Stimulated activated CD4-positive, alpha-beta T cell treated with anti-CD3 and anti-CD28 coated beads, Interleukin-2, amount 100 ng/mL, for 48 hours (primary cell): Measurements from ENCODE around the gene NIFK.
A peak's percentile ranks its signal among the peaks of the same experiment; 100 is the strongest.
"Not testable (repeated sequence)": the region's sequence is repeated elsewhere in the genome, so short reads cannot be mapped to it uniquely, and the experiment has no call there.

Experiments used
- DNase-seq, 2 donors: peaks; one replicate each; pipeline ENCODE4 v3.0.0-alpha.2; 2020

Gene NIFK

GRCh38 chr2:121736462-121737336 is at the start of gene NIFK:
NIFK (minus strand) TSS chr2:121736875; CDS start chr2:121736850, 25 bp downstream.
- DNase-seq = peak; percentile 100

GRCh38 chr2:121783180-121783579 is 46.5 kb upstream of the NIFK start:
- no peak for DNase-seq

- DNase-seq = no peak
Measured at GRCh38 chr2:121778741-121779487, 42.2 kb upstream of the NIFK start.

- DNase-seq = no peak
Measured at GRCh38 chr2:121777699-121778058, 41.0 kb upstream of the NIFK start.

GRCh38 chr2:121776885-121777698 is 40.4 kb upstream of the NIFK start:
- DNase-seq = no peak

- DNase-seq = no peak
Measured at GRCh38 chr2:121776361-121776760, 39.7 kb upstream of the NIFK start.

- no peak for DNase-seq
Measured at GRCh38 chr2:121774235-121774634, 37.6 kb upstream of the NIFK start.

- DNase-seq = no peak
Measured at GRCh38 chr2:121771976-121772742, 35.5 kb upstream of the NIFK start.

- DNase-seq = no peak
Measured at GRCh38 chr2:121768143-121768755, 31.6 kb upstream of the NIFK start.

GRCh38 chr2:121766624-121767023 is 29.9 kb upstream of the NIFK start:
- DNase-seq = no peak

- DNase-seq = no peak
Measured at GRCh38 chr2:121764681-121765228, 28.1 kb upstream of the NIFK start.

- peak; percentile 96 for DNase-seq
Measured at GRCh38 chr2:121755237-121756111, 18.8 kb upstream of the NIFK start, which contains the start of gene TSN. TSN (plus strand) TSS chr2:121755651; CDS start chr2:121755780, 129 bp downstream.

- no peak for DNase-seq
Measured at GRCh38 chr2:121754851-121755236, 18.2 kb upstream of the NIFK start.

GRCh38 chr2:121748202-121748601 is 11.5 kb upstream of the NIFK start:
- no peak for DNase-seq

- DNase-seq = no peak
Measured at GRCh38 chr2:121746071-121746578, 9.4 kb upstream of the NIFK start.

GRCh38 chr2:121741450-121741849 is 4.8 kb upstream of the NIFK start:
- DNase-seq = no peak

GRCh38 chr2:121740973-121741372 is 4.3 kb upstream of the NIFK start:
- no peak for DNase-seq

GRCh38 chr2:121736140-121736461 is 574 bp downstream of the NIFK start:
- no peak for DNase-seq

GRCh38 chr2:121735518-121736074 is 1.1 kb downstream of the NIFK start:
- no peak for DNase-seq

GRCh38 chr2:121734544-121734943 is 2.1 kb downstream of the NIFK start:
- not testable (repeated sequence) for DNase-seq
